GM18907 (cell line): ENCODE results near the gene STIM1.
A peak's percentile ranks its signal among the peaks of the same experiment; 100 is the strongest.
"Not testable (repeated sequence)": the region's sequence is repeated elsewhere in the genome, so short reads cannot be mapped to it uniquely, and the experiment has no call there.

Source experiments
- ATAC-seq: cut with Tn5 transposase; IDR thresholded peaks from one replicate; pipeline ENCODE4 v1.9.1; 2021; ENCODE audit warnings: mild to moderate bottlenecking, moderate library complexity; ENCODE audit not compliant: unreplicated experiment

STIM1 gene

DNA sequence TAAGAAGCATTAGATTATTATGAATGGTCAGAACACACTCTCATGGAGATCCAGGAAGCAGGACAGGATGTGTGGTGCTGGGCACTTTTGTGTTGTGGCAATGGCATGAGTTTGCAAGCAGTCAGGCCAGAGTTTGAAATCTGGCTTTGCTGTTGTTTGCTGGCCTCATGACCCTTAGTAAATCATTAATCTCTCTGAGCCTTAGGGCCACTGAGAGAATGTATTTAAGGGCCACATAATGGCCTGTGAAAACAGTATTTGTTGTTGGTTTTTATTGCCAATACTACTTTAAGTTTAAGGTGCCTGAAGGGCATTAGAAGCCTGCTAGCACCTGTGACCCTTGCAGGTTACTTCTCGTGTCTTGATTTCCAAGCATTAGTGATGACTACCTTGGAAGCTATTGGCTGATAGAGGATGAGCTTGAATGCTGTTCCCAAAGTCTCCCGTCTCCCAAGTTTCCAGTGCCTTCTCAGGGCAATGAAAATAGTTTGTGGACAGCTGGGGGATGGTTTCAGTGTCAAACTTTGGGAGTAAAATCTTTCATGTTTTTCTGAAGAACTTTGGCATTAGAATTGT, 24.6 kb downstream of the STIM1 start:
- peak; percentile 58 for ATAC-seq

DNA sequence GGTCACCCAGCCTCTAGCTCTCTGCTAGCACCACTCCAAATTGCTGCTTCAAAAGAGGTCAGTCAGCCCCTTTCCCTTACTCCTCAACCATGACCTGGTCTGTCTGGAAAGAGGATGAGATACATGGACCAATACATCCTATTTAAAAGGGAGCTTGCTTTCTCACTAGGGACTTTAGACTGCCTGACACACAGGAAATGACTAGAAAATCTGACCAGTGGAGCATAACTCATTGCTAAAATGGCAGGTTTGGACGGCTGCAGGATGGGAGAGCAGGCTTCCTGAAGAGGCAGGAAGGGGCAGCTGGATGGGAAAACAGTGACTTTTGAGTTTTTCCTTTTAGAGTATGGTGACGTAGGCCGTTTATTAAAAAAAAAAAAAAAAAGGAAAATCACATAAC, 25.3 kb downstream of the STIM1 start:
- ATAC-seq = peak; percentile 40

DNA sequence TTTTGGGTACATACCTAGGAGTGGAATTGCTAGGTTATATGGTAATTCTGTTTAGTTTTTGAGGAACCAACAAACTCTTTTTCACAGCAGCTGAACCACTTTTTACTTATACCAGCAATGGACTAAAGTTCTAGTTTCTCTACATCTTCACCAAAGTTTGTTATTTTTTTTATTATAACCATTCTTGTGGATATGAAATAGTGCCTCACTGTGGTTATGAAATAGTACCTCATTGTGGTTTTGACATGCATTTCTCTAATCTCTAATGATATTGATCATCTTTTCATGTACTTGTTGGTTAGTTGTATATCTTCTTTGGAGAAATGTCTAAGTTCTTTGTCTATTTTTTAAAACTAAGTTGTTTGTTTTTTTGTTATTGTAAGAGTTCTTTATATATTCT, 27.2 kb downstream of the STIM1 start:
- ATAC-seq = no peak

DNA sequence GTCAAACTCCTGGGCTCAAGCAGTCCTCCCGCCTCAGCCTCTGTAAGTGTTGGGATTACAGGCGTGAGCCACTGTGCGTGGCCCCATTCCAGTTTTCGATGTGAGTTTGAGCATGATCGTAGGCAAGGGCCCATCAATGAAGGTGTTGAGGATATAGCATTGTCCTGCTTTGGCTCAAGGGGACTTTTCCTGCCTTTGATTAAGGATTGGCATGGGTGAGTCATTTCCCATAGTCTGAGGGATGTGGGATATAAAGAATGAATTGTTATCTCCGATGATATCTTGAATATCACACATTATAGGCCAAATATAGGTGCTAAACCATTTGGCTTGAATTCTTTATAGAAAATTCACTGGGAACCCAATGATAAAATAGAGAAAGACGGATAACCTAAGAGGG, 30.4 kb downstream of the STIM1 start:
- ATAC-seq = no peak

DNA sequence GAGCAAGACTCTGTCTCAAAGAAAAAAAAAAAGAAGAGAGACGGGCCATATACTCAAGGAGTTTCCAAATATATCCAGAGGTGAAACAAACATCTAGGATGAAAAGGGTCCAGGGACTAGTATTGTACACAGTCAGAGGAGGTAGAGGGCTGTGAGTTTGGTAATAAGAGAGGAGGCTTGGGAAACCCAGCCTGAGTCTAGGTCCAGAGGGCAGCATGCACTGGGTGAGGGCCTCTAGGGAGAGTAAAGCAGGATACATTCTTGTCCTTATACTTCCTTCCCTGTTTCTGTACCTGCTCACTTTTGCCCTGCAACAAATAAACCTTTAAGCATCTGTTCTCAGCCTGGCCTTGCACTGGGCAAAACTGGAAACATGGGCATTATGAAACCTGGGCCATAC, 31.5 kb downstream of the STIM1 start:
- no peak for ATAC-seq

DNA sequence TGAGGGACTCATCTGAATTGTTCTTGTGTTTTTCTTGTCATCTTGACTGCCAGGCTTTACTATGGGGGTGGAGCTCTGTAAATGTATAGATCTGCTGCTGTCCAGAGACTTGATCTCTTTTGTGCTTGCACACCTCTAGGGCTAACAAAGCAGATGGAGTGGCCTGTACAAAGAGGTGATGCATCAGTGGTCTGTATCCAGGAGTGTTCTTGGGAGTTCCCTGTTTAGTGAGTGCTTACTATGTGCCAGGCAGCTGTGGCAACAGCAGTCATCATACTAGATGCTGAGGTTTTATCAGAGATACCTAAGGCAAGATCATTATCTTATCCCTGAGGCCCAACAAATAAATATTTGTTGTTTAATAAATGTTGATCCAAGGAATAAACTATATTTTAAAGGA, 33.4 kb downstream of the STIM1 start:
- ATAC-seq = no peak

DNA sequence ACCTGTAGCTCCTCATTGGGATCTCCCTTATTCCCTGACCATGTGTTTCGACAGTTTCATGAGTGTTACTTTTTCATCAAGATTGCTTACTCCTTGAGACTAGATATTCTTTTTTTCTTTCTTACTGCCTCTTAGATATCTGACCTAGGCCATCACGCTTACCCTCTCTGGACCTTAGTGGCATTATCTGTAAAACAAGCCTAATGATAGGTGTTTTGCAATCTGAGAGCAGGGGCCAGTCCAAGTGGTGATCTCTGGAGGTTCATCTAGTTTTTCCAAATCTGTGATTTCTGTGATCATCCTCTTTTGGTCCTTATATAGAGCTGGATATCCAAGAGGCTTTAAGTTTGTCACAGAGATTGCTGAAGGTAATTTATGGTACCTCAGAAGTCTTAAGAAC, 34.5 kb downstream of the STIM1 start:
- ATAC-seq = no peak

DNA sequence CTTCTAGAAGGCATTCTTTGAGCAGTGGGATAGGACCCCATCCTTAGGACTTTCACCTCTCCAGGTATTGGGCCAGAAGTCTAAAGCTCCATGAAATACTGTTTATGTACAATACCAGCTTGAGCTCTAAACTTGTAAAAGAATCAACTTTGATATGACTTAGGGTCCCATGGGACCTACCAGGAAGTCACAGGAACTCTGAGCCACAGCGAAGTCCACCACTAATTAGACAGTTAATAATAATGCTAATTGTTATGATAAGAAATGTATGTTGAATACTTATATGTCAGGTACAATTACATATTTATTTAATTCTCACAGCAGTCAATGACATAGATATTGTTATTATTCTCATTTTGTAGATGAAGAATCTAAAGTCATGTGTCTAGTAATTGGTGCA, 35.3 kb downstream of the STIM1 start:
- ATAC-seq = no peak

DNA sequence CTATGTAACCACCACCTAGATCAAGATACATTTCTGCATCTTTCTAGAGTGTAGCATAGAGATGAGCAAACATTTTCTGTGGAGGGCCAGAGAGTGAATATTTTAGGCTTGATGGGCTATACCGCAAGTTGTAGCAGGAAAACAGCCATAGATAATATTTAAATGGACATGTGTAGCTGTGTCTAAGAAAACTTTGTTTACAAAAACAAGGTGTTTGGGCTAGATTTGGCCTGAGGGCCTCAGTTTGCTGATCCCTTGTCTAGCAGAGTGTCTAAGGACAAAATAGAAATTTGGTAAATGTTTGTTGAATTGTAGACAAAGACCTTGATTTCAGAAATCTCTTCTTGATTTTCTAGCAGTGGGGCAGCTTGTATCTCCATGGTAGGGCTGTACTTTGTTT, 36.3 kb downstream of the STIM1 start:
- no peak for ATAC-seq

DNA sequence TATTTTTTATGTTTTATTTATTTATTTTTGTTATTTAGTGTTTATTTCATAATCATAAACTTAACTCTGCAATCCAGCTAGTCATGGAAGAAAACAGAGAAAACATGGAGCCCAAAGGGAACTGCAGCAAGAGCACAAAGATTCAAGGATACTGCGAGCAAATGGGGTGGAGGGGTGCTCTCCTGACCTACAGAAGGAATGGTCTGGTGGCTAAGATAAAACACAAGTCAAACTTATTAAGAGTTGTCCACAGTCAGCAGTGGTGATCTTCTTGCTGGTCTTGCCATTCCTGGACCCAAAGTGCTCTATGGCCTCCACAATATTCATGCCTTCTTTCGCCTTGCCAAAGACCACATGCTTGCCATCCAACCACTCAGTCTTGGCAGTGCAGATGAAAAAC, 36.7 kb downstream of the STIM1 start:
- ATAC-seq = no peak

DNA sequence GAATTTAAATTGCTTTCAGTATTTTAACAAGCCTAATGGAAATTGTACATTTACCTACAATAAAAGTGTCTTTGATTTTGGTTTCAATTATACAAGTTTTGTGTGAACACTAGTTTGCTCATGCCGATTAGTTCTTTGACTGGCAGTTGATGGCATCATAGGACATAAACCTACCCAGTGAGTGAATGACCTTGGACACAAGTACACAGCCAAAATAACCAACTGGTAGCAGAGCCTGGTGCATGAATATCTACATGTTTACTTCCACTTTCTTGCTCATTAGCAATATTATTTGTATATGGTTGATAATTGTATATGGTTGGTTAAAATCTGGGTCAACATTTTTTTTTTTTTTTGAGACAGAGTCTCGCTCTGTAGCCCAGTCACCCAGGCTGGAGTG, 37.8 kb downstream of the STIM1 start:
- no peak for ATAC-seq

DNA sequence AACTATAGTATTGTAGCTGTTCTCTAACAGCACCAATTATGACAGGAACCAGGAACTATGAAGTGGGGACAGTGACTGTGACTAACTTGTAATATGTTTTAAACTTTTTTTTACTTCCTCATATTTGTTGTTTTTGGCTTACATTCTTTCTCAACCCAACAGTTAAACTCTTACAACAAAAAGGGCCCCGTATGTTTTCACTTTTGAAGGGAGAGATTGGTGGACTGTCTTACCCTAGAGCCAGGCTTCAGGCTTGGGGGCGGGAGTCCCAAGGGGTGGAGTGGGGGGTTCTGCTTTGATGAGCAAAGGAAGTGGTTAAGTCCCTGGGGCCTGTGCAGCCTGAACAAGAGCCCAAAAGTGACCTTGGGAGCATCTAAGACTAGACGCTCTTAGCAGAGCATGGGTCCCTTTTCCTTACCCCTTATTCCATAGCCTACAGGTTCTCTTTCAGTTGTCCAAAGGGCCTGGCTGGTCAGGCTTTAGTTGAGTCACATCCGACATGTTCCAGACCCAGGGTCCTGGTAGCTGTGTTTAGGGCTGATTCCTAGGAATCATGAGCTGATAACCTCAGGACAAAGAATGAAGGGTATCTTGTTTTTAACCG, 38.8 kb downstream of the STIM1 start:
- peak; percentile 98 for ATAC-seq

DNA sequence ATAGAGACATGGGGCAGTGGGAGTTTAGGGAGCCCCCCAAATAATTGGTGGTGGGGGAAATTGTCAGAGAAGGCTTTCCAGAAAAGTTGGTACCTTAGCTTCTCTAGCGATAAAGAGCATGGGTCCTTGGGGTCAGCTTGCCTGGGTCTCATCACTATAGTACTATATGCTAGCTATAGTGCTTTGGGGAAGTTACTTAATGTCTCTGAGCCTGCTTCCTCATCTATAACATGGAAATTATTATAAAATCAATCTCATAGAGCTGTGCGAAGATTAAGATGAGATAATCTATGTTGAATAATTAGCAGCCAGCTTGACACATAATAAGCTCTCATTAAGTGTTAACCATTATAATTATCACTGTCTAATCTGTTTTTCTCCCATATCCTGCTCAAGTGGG, 41.2 kb downstream of the STIM1 start:
- ATAC-seq = no peak

DNA sequence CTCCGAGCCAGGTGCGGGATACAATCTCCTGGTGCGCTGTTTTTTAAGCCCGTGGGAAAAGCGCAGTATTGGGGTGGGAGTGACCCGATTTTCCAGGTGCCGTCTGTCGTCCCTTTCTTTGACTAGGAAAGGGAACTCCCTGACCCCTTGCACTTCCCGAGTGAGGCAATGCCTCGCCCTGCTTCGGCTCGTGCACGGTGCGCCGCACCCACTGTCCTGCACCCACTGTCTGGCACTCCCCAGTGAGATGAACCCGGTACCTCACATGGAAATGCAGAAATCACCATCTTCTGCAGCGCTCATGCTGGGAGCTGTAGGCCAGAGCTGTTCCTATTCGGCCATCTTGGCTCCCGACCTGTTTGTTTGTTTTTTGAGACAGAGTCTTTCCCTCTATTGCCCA, 44.8 kb downstream of the STIM1 start:
- ATAC-seq = not testable (repeated sequence)

DNA sequence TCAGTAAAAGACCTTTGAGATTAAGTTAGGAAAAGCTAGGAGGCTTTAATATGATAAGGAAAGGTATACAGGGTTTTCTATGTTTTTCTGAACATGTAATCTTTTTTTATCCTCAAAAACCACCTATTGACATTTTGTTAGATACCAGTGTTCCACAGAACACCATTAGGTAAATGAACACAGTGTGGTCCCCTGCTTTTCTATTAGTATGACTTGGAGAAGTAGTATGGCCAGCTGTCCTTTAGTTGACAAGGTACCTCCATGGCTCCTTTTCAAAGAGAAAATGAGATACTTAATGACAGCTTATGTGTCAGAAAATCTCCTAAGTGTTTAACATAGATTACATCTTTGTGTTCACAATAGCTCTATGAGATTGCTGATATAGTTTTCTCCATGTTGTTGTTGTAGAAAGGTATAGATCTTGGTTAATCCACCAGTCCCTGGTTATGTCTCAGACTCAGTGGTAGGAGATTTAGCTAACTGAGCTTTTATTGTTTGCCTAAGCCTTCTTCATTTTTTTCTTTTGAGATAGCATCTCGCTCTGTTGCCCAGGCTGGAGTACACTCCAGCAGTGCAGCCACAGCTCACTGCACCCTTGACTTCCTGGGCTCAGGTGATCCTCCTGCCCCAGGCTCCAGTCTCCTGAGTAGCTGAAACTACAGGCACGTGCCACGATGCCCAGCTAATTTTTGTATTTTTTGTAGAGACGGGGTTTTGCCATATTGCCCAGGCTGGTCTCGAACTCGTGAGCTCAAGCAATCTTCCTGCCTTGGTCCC, 46.0 kb downstream of the STIM1 start:
- no peak for ATAC-seq

DNA sequence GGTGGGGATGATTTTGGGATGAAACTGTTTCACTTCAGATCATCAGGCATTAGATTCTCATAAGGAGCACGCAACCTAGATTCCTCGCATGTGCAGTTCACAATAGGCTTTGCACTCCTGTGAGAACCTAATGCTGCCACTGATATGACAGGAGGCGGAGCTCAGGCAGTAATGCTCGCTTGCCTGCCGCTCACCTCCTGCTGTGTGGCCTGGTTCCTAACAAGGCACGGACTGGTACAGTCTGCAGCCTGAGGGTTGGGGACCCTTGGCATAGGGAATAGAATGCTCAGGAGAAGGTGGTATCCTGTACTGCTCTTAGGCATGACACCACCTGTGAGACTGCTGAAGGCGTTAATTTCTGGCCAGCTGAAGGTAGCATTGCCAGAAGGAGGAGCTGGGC, 47.0 kb downstream of the STIM1 start:
- no peak for ATAC-seq

DNA sequence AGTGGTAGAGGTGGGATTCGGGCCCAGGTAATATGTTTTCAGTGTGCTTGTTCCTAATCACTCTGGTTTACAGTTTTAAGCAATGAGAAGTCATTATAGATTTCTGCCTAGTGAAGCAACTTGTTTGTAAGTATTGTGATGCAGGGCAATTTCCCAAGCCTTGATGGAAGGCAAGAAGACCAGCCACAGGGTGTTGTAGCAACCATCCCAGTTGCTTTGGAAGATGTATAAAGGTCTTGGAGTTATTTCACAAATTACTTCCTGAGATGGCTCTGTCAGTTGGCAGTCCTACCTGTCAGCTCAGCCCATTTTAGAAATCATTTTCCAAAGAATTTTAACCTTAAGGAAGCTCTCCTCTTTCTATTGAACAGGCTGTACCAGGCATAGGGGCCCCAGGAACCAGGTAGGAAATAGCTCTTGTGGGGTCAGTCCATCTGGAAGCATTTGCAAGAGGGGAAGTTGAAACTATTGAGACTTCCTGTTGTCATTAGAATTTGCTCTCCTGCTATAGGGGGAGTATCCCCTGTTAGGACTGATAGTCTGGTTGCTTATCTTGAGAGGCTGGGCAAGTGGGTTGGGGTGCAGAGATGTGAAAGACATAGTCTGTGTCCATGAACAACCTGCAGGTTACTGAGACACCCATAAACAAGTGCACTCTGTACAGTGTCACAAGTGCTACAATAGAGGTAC, 47.9 kb downstream of the STIM1 start:
- peak; percentile 58 for ATAC-seq

DNA sequence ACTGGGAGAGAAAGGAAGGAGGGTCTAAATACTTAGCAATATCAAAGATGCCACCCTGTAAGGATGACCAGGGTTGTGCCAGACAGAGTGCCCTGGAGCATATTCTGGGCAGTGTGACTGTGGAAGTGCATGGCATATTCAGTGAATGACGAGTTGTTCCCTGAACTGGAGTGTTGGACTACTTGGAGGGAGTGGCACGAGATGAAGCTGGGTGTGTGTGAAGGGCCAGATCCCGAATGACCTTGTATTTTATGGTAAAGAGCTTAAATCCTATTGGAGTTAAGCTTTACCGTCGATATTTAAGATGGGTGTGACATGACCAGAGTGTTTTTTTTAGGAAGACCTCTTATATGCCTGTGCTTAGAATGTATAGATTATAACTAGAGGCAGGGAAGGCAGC, 48.8 kb downstream of the STIM1 start:
- ATAC-seq = no peak

DNA sequence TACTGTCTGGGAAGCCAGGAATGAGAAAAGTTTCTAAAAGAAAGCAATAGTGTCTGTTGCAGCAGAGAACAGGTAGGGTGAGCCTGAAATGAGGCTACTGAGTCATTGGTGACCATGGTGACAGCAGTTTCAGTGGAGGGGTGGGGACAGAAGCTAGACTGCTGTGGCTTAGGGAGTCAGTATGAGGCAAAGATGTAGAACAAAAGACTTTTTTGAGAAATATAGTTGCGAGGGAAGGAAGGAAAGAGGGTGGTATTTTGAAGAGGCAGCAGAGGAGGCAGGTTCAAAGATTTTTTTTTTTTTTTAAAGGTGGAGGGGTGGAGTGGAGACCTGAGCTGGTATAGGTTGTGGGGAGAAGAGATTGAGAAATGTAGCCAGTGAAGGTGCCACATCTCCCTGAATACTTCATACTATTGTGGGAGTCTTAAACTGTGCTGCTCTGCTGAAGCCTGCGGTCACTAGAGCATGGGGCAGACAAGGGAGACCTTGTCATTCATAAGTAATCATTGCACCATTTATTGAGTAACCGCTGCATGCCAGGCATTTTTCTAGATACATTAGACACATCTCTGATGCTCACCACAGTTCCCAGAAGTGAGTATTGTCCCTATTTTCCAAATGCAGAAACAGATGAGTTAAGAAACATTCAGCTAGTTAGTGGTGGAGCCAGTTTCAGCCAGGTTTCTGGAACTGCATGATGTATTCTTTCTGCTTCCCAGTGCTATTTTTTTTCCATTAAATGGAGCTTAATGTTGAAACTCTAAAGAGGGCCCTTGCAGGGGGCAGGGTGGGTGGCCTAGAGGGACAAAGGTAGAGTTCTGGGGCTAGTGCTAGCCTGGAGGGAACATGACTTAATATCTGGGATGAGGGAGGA, 49.9 kb downstream of the STIM1 start:
- peak; percentile 74 for ATAC-seq

DNA sequence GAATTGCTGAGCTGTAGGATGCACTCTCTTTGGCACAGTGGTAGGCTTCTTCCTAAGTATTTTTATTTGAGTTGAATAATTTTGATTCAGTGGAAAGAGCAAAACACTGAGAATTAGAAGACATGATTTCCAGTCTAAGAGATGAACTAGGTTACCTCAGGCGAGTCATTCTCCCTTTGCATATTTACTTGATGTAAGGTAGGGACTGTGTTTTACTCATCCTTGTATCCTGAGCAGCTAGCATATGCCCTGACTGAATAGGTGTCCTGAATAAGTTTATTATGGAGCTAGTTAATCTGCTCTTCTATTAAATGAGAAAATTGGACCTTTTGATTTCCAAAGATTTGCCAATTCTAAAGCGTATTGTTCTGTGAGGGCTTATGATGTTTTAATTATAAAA, 50.7 kb downstream of the STIM1 start:
- ATAC-seq = no peak

DNA sequence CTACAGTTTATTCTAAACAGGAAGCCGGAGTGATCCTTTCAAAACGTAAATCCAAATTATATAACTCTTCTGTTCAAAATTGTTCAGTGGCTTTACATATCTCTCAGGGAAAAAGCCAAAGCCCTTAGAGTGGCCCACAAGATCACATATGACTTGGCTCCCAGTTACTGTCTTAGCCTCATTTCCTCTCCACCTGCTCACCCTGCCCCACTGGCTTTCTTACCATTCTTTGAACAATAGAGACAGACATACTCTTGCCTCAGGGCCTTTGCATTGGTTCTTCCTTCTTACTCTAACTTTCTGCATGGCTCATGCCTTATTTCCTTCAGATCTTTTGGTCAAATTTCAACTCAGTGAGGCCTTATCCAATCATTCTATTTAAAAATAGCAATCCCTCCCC, 52.1 kb downstream of the STIM1 start:
- no peak for ATAC-seq
